GM18498 (cell line): ENCODE data around the gene UBE2Q2.
"Not testable (repeated sequence)": the region's sequence is repeated elsewhere in the genome, so short reads cannot be mapped to it uniquely, and the experiment has no call there.

Source experiments
- ATAC-seq: cut with Tn5 transposase; IDR thresholded peaks from one replicate; pipeline ENCODE4 v1.9.1; 2021; ENCODE audit warnings: mild to moderate bottlenecking, moderate library complexity; ENCODE audit not compliant: unreplicated experiment

Gene UBE2Q2

DNA sequence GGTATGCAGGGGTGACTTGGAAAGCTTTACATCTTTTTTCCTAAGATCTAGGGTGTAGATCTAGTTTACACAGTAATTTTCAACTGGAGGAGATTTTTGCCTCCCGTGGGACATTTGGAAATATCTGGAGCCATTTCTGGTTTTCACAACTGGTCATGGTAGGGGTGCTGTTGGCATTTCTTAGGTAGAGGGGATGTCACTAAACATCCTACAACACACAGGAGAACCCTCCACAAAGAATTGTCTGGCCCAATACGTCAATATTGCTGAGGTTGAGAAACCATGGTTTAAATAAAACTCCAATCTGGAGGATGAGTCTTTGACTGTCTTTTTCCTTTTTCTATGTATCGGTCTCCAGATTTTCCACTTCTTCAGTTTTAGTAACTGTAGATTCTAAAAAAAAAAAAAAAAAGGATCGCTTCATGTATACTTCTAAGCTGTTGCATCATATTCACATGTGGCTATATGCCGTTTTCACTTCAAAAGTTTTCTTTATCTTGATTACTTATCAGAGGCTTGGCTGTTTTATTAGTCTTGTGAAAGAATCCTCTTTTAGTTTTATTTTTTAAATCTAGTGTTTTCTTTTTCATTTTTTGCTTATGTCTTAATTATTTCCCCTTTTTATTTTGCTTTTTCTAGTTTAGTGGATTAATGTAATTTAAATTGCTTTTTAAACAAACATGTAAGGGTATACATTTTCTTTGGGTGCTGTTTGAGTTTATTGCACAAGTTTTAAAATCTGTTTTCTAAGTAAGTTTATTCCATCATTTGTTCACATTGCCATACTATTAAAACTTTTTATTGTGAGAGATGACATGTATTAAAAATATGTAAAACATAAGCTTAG, 21.2 kb downstream of the UBE2Q2 start:
- no peak for ATAC-seq

DNA sequence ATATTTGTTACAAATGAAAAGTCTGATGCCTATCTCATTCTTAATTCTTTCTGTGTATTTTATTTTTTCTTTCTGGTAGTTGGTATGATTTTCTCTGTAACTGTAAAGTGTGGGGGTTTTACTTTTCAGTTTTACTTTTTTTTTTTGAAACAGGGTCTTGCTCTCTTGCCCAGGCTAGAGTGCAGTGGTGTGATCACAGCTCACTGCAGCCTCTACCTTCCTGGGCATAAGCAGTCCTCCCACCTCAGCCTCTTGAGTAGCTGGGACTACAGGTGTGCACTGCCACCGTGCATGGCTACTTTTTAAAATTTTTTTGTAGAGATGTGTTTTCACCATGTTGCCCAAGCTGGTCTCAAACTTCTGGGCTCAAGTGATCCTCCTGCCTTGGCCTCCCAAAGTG, 22.8 kb downstream of the UBE2Q2 start:
- not testable (repeated sequence) for ATAC-seq

DNA sequence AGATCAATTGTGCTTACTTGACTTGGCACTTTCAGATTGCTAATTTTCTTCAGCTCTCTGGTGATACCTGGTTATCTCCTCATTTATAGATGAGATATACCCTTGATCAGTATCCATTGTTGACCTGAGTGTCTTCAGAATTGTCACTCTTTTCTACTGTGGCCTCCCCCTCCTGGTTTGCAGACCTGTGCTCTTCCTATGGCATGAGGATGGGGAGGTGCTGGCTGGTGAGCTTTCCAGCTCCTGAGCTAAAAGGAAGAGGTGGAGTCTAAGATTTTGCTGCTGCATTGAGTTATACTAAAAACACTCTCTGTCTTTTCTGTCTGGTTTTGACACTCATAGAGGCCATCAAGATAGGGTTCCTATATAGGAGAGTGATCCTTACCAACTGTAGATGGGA, 23.7 kb downstream of the UBE2Q2 start:
- no peak for ATAC-seq

DNA sequence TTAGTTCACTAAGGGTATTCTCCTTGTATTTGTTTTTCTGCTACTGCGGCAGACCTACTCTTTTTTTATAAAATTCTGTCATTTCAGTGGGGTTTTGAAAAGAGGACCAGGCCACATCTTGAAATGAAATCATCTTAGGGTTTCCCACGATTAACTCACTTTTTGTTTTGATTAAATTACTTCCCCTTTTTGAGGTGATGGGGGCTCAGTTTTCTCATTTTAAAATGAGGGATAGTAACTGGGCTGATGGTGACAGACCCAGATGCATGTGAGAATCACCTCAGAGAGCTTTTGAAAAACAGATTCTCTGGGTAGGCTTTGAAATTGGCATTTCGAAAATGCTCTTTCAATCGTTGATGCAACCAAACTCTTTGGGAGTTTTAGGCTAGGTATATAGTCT, 24.2 kb downstream of the UBE2Q2 start:
- no peak for ATAC-seq

DNA sequence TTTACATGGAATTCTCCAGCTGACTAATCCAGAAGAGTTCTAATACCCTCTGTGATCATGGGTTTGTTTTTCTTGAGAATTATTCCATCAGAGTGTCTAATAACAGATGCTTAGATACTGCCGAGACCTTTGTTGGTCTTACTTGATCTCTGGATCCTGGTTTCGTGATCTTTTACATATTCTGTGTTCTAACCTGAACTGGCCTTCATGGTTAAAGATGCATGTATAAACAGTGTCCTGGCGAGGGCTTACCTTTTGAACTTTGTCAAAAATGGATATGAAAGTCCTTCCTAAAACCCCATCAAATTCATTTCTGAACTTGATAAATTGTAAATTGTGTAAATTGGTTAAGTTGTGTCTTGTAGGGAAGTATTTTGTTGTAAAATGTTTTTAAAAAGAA, 24.8 kb downstream of the UBE2Q2 start:
- no peak for ATAC-seq

DNA sequence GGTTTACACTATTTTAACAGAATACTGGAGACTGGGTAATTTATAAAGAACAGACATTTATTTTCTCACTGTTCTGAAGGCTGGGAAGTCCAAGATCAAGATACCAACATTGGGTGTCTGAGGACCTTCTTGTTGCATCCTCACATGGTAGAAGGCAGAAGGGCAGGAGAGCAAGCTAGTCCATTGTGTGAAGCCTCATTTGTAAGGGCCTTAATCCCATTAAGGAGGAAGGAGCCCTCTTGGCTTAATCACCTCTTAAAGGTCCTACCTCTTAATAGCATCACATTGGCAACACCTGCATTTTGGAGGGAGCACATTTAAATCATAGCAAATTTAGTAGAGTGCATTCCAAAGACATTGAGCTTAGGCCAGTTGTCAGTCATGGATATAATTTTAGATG, 26.2 kb downstream of the UBE2Q2 start:
- ATAC-seq = no peak

DNA sequence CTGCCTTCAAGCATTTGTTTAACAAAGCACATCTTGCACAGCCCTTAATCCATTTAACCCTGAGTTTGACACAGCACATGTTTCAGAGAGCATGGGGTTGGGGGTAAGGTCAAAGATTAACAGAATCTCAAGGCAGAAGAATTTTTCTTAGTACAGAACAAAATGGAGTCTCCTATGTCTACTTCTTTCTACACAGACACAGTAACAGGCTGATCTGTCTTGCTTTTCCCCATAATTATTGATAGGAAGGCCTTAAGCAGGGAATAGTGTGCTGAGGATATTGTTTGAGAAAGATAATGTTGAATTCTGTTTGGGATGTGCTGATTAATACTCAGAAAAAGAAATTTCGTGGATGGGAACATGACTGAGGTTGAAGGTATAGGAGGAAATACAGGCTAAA, 28.3 kb downstream of the UBE2Q2 start:
- ATAC-seq = not testable (repeated sequence)

DNA sequence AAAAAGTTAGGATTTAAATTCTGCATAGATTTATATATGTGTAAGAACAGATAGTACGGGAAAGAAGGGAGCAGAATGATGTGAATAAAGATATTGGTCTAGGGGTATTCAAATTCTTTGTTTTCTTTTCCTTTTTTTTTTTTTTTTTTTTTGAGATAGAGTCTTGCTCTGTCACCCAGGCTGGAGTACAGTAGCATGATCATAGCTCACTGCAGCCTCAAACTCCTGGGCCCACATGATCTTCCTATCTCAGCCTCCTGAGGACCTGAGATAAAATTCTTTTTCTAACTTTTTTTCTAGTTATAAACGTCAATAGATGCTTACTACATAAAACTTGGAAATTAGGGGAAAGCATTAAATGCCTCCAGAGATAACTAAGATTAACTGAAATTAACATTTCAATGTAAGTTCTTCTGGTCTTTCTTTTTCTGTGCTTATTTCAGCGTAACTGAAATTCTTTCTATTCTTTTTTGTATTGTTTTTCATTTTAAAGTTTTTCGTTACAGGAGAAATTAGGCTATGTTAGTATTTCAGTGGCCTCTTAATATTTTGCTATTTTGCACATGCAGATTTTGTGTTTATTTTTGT, 29.2 kb downstream of the UBE2Q2 start:
- no peak for ATAC-seq

DNA sequence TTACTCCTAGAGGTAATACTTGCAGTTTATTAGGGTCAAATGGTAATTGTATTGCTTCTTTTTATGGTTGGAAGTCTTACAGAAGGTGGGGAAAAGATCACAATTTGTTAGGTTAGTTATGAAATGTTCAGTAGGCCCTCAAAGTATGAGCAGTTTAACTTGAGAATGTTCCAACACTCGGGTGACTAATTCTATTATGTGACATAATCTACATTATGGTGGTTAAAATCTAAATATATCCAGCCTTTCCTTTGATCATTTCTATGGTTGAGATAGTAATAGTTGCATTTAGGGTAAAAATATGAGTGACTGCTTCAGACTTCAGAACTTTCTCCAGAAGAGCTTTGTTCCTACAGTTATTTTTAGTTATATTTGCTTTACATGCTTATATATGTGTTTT, 40.8 kb downstream of the UBE2Q2 start:
- no peak for ATAC-seq

DNA sequence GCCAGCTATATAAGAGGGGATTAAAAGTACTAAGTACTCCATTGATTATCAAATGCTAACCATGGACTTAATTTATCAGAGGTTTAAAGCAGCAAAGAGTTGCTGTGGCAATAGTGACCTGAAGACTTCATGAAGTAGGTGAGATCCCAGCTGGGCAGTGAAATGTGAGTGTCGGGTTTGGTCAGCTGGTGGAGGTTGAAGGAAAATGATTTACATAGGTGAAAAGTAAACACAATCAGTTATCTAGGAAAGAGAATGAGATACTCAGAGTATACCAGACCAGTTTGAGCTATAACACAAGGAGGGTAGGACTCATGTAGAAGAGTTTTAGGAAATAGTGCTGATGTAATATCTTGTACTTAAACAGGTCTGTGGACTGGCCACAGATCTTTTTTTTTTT, 43.9 kb downstream of the UBE2Q2 start:
- ATAC-seq = no peak

DNA sequence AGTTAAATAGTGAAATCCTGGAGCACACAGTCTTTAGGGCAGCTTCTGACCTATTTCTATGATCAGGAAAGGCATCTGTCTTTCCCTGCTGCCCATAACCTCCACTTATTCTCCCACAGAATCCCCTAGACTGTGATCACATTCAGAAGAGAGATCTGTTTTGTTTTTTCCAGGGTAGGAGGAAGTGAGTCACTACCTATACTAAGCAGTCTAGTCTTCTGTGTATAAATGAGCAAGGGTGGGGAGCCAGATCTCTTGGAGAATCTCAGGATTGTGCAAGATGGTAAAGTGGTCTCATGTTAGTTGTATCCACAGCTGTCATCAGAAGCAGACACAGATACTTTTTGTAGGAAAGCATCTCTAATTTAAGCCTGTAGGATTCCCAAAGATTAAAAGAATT, 48.6 kb downstream of the UBE2Q2 start:
- ATAC-seq = no peak

DNA sequence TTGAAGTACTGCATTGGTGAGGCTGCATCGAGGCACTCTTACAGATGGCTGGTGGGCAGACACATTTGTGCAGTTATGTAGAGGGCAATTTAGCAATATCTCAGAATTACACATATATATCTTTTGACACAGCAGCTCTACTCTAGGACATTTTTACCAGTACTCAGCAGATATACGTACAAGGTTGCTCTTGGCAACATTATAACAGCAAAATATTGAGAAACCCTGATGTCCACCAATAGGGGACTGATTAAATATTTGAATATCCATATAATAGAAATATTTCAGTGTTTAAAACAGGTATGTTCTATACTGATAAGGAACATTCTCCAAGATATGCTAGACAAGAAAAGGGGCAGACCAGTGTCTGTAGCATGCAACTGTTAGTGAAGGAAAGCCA, 52.5 kb downstream of the UBE2Q2 start:
- ATAC-seq = no peak

DNA sequence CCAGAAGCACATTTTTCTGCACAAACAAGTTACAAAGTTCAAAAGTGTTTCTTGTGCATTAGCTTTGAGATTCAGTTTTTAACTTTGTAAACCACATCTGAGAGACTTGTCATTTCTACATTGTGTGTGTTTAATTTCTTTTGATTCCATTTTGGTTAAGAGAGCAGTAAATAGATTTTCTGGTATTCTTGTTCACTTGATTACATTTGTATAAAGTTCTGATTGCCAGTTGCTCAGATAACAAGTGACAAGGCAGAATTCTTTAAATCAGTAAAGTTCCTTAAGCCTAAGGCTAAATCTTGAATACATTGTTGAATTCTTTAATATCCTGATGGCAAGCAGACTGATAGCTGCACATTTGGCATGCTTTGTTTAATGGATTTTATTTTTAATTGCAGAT, 57.3 kb downstream of the UBE2Q2 start:
- no peak for ATAC-seq

DNA sequence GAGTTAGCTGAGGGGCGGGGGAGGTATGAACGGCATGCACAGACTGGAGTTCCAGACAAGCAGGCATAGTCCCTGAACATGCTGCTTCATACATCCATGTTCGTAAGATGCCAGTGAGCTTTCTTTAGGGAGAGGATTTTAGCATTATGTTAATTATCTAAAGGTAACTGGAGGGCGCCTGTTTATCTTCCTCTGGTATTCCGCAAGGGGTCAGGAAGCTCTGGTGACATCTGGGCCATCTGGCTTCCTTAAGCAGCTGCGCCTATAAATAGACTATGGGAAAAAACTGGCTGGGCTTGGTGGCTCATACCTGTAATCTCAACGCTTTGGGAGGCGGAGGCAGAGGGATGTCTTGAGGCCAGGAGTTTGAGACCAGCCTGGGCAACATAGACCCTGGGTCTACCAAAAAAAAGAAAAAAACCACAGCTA, 58.9 kb downstream of the UBE2Q2 start:
- no peak for ATAC-seq

DNA sequence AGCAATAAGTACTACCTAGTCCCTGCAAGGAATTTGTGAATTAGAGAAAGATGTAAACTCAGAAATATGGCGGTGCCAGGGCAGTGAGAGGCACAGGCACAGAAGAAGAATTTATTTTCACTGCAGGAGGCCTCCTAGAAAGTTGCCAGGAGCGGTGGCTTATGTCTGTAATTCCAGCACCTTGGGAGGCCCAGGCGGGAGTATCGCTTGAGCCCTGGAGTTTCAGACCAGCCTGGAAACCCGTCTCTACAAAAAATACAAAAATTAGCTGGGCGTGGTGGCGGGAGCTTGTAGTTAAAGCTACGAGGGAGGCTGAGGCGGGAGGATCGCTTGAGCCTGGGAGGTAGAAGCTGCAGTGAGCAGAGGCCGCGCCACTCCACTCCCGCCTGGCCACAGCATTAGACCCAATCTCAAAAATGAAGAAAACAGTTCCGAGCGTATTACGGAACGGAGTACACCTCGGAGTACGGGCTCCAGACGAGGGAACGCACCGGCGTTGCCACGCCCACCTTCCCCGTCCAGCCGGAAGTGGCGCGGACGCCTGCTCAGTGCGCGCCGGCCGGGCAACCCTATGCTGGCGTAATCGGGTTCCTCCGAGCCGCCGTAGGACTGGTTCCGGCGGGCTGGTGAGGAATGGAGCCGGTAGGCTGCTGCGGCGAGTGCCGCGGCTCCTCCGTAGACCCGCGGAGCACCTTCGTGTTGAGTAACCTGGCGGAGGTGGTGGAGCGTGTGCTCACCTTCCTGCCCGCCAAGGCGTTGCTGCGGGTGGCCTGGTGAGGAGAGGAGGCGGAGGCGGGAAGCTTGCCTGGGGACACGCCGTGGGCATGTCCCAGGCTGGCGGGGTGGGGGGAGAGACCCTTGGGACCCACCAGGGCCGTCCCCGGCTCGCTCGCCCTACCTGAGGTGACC, 60.3 kb downstream of the UBE2Q2 start, which contains the start of gene FBXO22:
FBXO22 (plus strand) TSS at position 548 of the 909 bp plus-strand sequence; CDS start at position 634, 86 bp downstream.
- ATAC-seq = peak; percentile 96

DNA sequence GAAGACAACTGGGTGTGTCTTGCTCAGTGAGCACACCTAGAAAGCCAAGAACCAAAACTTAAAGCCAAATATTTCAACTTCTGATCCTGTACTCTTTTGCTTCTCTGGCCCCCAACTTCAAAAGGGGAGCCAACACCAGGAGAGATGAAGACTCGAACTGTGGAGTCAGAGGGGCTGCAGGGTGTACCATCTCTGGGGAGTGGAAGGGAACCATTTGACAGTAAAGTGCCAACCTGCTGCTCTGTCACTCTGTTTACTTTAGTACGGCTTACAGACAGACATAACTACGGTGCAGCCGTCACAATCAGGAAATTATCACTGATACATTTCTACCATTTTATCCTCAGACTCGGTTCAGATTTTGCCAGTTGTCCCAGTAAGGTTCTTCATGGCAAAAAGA, 62.0 kb downstream of the UBE2Q2 start:
- ATAC-seq = no peak

DNA sequence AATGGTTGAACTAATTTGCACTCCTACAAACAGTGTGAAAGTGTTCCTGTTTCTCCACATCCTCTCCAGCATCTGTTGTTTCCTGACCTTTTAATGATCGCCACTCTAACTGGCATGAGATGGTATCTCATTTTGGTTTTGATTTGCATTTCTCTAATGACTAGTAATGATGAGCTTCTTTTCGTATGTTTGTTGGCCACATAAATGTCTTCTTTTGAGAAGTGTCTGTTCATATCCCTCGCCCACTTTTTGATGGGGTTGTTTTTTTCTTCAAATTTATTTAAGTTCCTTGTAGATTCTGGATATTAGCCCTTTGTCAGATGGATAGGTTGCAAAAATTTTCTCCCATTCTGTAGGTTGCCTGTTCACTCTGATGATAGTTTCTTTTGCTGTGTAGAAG, 67.1 kb downstream of the UBE2Q2 start:
- not testable (repeated sequence) for ATAC-seq

DNA sequence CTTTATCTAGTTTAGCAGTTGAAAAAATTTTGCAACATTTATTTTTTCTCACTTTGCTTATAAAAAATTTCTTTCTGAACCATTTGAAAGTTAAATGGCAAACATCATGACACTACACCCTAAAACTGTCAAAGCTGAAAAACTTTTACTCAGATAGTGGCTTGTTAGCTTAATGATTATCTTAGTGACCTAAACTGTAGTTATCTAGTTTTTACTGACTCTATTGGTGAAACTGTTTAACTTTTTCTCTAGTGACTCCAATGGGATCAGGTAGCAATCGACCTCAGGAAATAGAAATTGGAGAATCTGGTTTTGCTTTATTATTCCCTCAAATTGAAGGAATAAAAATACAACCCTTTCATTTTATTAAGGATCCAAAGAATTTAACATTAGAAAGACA, 73.7 kb downstream of the UBE2Q2 start:
- no peak for ATAC-seq

DNA sequence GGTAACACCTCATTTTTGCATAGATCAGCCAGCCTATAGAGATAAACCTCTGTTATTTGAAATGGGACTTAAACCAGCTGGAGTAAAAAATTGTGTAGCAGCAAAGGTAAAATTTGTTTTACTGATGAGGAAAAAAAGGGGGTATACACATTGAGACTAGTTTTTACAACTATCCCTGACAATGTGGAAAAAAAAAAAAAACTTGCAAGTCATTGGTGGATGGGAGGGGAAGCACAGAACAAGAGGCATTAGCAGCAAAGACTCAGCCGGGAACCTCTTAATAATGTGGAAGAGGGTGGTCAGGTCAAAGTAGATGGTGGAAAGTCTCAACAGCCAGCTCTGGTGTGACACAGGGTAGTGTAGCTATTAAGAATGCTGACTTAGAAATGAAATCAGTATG, 74.9 kb downstream of the UBE2Q2 start:
- ATAC-seq = no peak

DNA sequence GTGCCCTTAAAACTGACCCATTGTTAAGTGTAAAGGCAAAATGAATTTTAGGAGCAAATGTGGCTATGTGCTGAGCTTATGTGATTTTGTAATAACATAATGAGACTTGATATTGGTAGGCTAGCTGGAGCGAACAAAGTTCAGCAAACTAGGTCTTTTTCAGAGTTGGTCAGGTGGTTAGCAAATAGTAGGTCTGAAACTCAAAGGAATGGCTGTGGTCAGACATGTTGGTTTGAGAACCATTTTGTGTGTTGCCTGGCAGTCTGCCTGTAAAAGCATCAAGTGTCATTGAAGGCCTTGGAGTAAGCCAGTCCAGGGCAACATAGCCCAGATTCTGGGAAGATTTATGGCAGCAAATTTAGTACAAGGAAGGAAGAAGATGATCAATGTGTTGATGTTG, 76.8 kb downstream of the UBE2Q2 start:
- ATAC-seq = no peak
